ENCODE results near the gene MMP2.
A peak's percentile ranks its signal among the peaks of the same experiment; 100 is the strongest.

- TF ChIP-seq POLR2A (IDR thresholded peaks at IDR 0.05; ENCODE audit: low read depth): no peak
- peak; percentile 100 for TF ChIP-seq CTCF (IDR thresholded peaks at IDR 0.05)
Observed at GRCh38 chr16:55465077-55465896, 13.7 kb upstream of the MMP2 start.

All from esophagus muscularis mucosa (tissue), 3 donors.